OCI-LY1 (cell line): ENCODE results near the gene PASD1.

Source experiments
- H2AFZ ChIP-seq: fragments of 200-600 bp; sonication (generic), shearing (Covaris generic); 2 replicates; pipeline ENCODE4 v1.6.0; 2014; ENCODE audit warnings: antibody characterized with exemption, mild to moderate bottlenecking, low read length
- H3F3A ChIP-seq: fragments of 200-600 bp; sonication (generic), shearing (Covaris generic); 2 replicates; pipeline ENCODE4 v1.6.0; 2014; ENCODE audit warnings: mild to moderate bottlenecking, antibody characterized with exemption, low read length, moderate library complexity; ENCODE audit not compliant: insufficient read depth
- H3K27ac ChIP-seq: fragments of 200-600 bp; sonication (generic); 2 replicates; pipeline ENCODE4 v1.5.1; 2014; ENCODE audit warnings: low read length, mixed run types, mild to moderate bottlenecking, low read depth; ENCODE audit not compliant: poor library complexity, severe bottlenecking
- H3K27me3 ChIP-seq: fragments of 200-600 bp; sonication (generic); 2 replicates; pipeline ENCODE4 v1.6.0; 2014; ENCODE audit warnings: antibody characterized with exemption, mild to moderate bottlenecking, low read length, moderate library complexity; ENCODE audit not compliant: insufficient read depth
- H3K36me3 ChIP-seq: fragments of 200-600 bp; sonication (generic); 2 replicates; pipeline ENCODE4 v1.6.1; 2014; ENCODE audit warnings: mild to moderate bottlenecking, antibody characterized with exemption, low read length, moderate library complexity, mixed read lengths; ENCODE audit not compliant: insufficient read depth
- H3K4me1 ChIP-seq: fragments of 200-600 bp; sonication (generic); 2 replicates; pipeline ENCODE4 v1.5.1; 2014; ENCODE audit warnings: mild to moderate bottlenecking, low read length, moderate library complexity; ENCODE audit not compliant: insufficient read depth, severe bottlenecking
- H3K4me2 ChIP-seq: fragments of 200-600 bp; sonication (generic), shearing (Covaris generic); 2 replicates; pipeline ENCODE4 v1.6.1; 2014; ENCODE audit warnings: low read length
- H3K4me3 ChIP-seq: fragments of 200-600 bp; sonication (generic); 2 replicates; pipeline ENCODE4 v1.5.1; 2014; ENCODE audit warnings: low read length, low read depth, mild to moderate bottlenecking, mixed read lengths; ENCODE audit not compliant: poor library complexity, severe bottlenecking
- H3K79me2 ChIP-seq: fragments of 200-600 bp; shearing (Covaris generic); 2 replicates; pipeline ENCODE4 v1.6.1; 2016; ENCODE audit warnings: mixed run types, low read length, mixed read lengths; ENCODE audit not compliant: insufficient read depth
- H3K9ac ChIP-seq: fragments of 200-600 bp; sonication (generic), shearing (Covaris generic); 2 replicates; pipeline ENCODE4 v1.6.1; 2014; ENCODE audit warnings: mild to moderate bottlenecking, low read length, mixed read lengths
- H3K9me2 ChIP-seq: fragments of 200-600 bp; sonication (generic), shearing (Covaris generic); 2 replicates; pipeline ENCODE4 v1.6.1; 2014; ENCODE audit warnings: low read depth, mild to moderate bottlenecking, low read length, mixed read lengths
- H3K9me3 ChIP-seq: fragments of 200-600 bp; shearing (Covaris generic); 2 replicates; pipeline ENCODE4 v1.6.1; 2014; ENCODE audit warnings: low read length, mixed read lengths
- H4K20me1 ChIP-seq: fragments of 200-600 bp; sonication (generic), shearing (Covaris generic); 2 replicates; pipeline ENCODE4 v1.6.0; 2016; ENCODE audit warnings: mild to moderate bottlenecking, low read length; ENCODE audit not compliant: insufficient read depth
- EZH2 ChIP-seq: fragments of 200-600 bp; sonication (generic), shearing (Covaris generic); IDR thresholded peaks from 2 replicates; pipeline ENCODE4 v1.8.0; 2017; ENCODE audit warnings: borderline replicate concordance, mixed run types, mild to moderate bottlenecking, antibody characterized with exemption, low read length, moderate library complexity, mixed read lengths
- TF ChIP-seq, protein P1 (sequence below): fragments of 200-600 bp; sonication (generic), shearing (Covaris generic); IDR thresholded peaks from 2 replicates; pipeline ENCODE4 v1.5.1; 2017; ENCODE audit warnings: mild to moderate bottlenecking, antibody characterized with exemption, low read length, moderate library complexity, mixed read lengths

Gene PASD1

DNA sequence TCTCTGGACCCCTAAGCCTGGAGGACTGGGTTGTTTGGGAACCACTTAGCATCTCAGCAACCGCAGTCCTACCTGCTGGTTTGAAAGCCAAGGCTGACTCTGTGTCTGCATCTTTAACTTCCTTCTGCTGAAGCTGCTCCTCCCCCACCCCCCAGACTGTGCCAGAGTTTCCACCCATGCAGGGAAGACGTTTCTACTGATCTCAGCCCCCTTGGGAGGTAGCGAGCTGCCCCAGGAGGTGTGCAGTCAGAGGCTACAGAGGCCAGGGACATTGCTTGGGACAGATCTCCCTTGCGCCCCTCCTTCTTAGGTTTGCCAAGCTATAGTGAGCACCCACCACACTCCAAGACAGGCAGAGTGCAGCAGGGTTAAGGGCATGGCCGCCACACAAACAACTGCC is 147.7 kb downstream of the PASD1 start:
- H3K27me3 ChIP-seq: no peaks in the 10 kb centered on the region
- H3K79me2 ChIP-seq: no peaks in the 10 kb centered on the region
- no peak overlapping the region for H3K4me2 ChIP-seq
- no peak overlapping the region for H2AFZ ChIP-seq
- H3K27ac ChIP-seq: no peak overlapping the region
- H3K9ac ChIP-seq: no peak overlapping the region
- no peaks in the 10 kb centered on the region for H3K9me3 ChIP-seq
- no peaks in the 10 kb centered on the region for H4K20me1 ChIP-seq
- no peak overlapping the region for H3K4me3 ChIP-seq
- H3K36me3 ChIP-seq: no peaks in the 10 kb centered on the region
- no peaks in the 10 kb centered on the region for H3K4me1 ChIP-seq
- H3K9me2 ChIP-seq: no peaks in the 10 kb centered on the region
- no peaks in the 10 kb centered on the region for H3F3A ChIP-seq
- TF ChIP-seq, protein P1, sequence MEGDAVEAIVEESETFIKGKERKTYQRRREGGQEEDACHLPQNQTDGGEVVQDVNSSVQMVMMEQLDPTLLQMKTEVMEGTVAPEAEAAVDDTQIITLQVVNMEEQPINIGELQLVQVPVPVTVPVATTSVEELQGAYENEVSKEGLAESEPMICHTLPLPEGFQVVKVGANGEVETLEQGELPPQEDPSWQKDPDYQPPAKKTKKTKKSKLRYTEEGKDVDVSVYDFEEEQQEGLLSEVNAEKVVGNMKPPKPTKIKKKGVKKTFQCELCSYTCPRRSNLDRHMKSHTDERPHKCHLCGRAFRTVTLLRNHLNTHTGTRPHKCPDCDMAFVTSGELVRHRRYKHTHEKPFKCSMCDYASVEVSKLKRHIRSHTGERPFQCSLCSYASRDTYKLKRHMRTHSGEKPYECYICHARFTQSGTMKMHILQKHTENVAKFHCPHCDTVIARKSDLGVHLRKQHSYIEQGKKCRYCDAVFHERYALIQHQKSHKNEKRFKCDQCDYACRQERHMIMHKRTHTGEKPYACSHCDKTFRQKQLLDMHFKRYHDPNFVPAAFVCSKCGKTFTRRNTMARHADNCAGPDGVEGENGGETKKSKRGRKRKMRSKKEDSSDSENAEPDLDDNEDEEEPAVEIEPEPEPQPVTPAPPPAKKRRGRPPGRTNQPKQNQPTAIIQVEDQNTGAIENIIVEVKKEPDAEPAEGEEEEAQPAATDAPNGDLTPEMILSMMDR: no peak
- TF ChIP-seq EZH2: no peak

DNA sequence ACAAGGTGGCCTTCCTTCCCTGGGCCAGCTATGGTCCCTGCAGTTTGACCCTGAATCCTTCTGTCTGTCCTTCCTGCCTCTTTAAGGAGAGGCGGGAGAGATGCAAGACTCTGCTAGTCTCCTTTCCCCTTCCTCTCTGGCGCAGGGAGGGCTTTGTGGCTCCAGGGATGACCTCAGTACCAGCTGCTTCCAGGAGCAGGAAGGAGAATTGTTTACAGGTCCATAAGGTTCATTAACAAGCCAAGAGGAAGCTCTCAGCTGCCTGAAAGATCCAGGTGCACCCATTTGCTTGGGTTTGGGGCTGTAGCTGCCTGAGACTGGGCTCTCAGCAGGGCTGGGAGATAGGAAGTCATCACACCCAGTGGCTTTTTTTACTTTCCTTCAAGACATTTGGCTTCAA is 148.3 kb downstream of the PASD1 start:
- H3K27ac ChIP-seq: no peak overlapping the region
- no peaks in the 10 kb centered on the region for H3K4me1 ChIP-seq
- no peaks in the 10 kb centered on the region for H3F3A ChIP-seq
- H3K36me3 ChIP-seq: no peaks in the 10 kb centered on the region
- no peak overlapping the region for H2AFZ ChIP-seq
- no peak overlapping the region for H3K4me3 ChIP-seq
- no peaks in the 10 kb centered on the region for H3K79me2 ChIP-seq
- H3K9me3 ChIP-seq: no peaks in the 10 kb centered on the region
- TF ChIP-seq, protein P1: no peak
- TF ChIP-seq EZH2: no peak
- no peak overlapping the region for H3K9ac ChIP-seq
- no peak overlapping the region for H3K4me2 ChIP-seq
- H4K20me1 ChIP-seq: no peaks in the 10 kb centered on the region
- no peaks in the 10 kb centered on the region for H3K27me3 ChIP-seq
- no peaks in the 10 kb centered on the region for H3K9me2 ChIP-seq

DNA sequence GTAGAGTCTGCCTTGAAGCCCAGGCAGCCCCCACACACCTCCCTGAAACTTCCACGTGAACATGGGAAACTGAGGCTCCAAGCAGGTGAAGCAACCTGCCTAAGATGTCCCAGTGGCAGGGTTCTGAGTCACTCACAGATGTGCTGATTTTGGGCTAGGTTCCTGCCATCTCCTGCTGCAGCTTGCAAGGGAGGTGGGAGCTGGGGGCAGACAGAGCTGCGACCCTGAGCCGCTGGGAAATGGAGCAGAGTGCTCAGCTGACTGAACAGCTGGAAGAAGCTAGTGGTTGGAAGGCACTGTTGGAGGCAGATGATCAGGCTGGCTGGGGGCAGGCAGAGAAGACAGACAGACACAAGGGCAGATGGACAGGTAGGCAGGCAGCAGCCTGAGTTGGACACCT is 148.8 kb downstream of the PASD1 start:
- Histone ChIP-seq H3K27ac (no peak overlapping the region), H3K9me3 (no peaks in the 10 kb centered on the region), H3K9me2 (no peaks in the 10 kb centered on the region), H4K20me1 (no peaks in the 10 kb centered on the region), H3K4me1 (no peaks in the 10 kb centered on the region), H3K9ac (no peak overlapping the region), H3K36me3 (no peaks in the 10 kb centered on the region), H3K79me2 (no peaks in the 10 kb centered on the region), H3K27me3 (no peaks in the 10 kb centered on the region), H3F3A (no peaks in the 10 kb centered on the region), H3K4me2 (no peak overlapping the region), H2AFZ (no peak overlapping the region), H3K4me3 (no peak overlapping the region)
- no peak for TF ChIP-seq EZH2
- TF ChIP-seq, protein P1: no peak
